OCI-LY1 (cell line): ENCODE measurements around the gene AKAP8L.

Experiments
- H2AFZ ChIP-seq: fragments of 200-600 bp; sonication (generic), shearing (Covaris generic); 2 replicates; pipeline ENCODE4 v1.6.0; 2014; ENCODE audit warnings: antibody characterized with exemption, mild to moderate bottlenecking, low read length
- H3F3A ChIP-seq: fragments of 200-600 bp; sonication (generic), shearing (Covaris generic); 2 replicates; pipeline ENCODE4 v1.6.0; 2014; ENCODE audit warnings: mild to moderate bottlenecking, antibody characterized with exemption, low read length, moderate library complexity; ENCODE audit not compliant: insufficient read depth
- H3K27ac ChIP-seq: fragments of 200-600 bp; sonication (generic); 2 replicates; pipeline ENCODE4 v1.5.1; 2014; ENCODE audit warnings: low read length, mixed run types, mild to moderate bottlenecking, low read depth; ENCODE audit not compliant: poor library complexity, severe bottlenecking
- H3K27me3 ChIP-seq: fragments of 200-600 bp; sonication (generic); 2 replicates; pipeline ENCODE4 v1.6.0; 2014; ENCODE audit warnings: antibody characterized with exemption, mild to moderate bottlenecking, low read length, moderate library complexity; ENCODE audit not compliant: insufficient read depth
- H3K36me3 ChIP-seq: fragments of 200-600 bp; sonication (generic); 2 replicates; pipeline ENCODE4 v1.6.1; 2014; ENCODE audit warnings: mild to moderate bottlenecking, antibody characterized with exemption, low read length, moderate library complexity, mixed read lengths; ENCODE audit not compliant: insufficient read depth
- H3K4me1 ChIP-seq: fragments of 200-600 bp; sonication (generic); 2 replicates; pipeline ENCODE4 v1.5.1; 2014; ENCODE audit warnings: mild to moderate bottlenecking, low read length, moderate library complexity; ENCODE audit not compliant: insufficient read depth, severe bottlenecking
- H3K4me2 ChIP-seq: fragments of 200-600 bp; sonication (generic), shearing (Covaris generic); 2 replicates; pipeline ENCODE4 v1.6.1; 2014; ENCODE audit warnings: low read length
- H3K4me3 ChIP-seq: fragments of 200-600 bp; sonication (generic); 2 replicates; pipeline ENCODE4 v1.5.1; 2014; ENCODE audit warnings: low read length, low read depth, mild to moderate bottlenecking, mixed read lengths; ENCODE audit not compliant: poor library complexity, severe bottlenecking
- H3K79me2 ChIP-seq: fragments of 200-600 bp; shearing (Covaris generic); 2 replicates; pipeline ENCODE4 v1.6.1; 2016; ENCODE audit warnings: mixed run types, low read length, mixed read lengths; ENCODE audit not compliant: insufficient read depth
- H3K9ac ChIP-seq: fragments of 200-600 bp; sonication (generic), shearing (Covaris generic); 2 replicates; pipeline ENCODE4 v1.6.1; 2014; ENCODE audit warnings: mild to moderate bottlenecking, low read length, mixed read lengths
- H3K9me2 ChIP-seq: fragments of 200-600 bp; sonication (generic), shearing (Covaris generic); 2 replicates; pipeline ENCODE4 v1.6.1; 2014; ENCODE audit warnings: low read depth, mild to moderate bottlenecking, low read length, mixed read lengths
- H3K9me3 ChIP-seq: fragments of 200-600 bp; shearing (Covaris generic); 2 replicates; pipeline ENCODE4 v1.6.1; 2014; ENCODE audit warnings: low read length, mixed read lengths
- H4K20me1 ChIP-seq: fragments of 200-600 bp; sonication (generic), shearing (Covaris generic); 2 replicates; pipeline ENCODE4 v1.6.0; 2016; ENCODE audit warnings: mild to moderate bottlenecking, low read length; ENCODE audit not compliant: insufficient read depth
- CTCF ChIP-seq: fragments of 200-600 bp; sonication (generic), shearing (Covaris generic); IDR thresholded peaks from 2 replicates; pipeline ENCODE4 v1.5.1; 2017; ENCODE audit warnings: mild to moderate bottlenecking, antibody characterized with exemption, low read length, moderate library complexity, mixed read lengths
- EZH2 ChIP-seq: fragments of 200-600 bp; sonication (generic), shearing (Covaris generic); IDR thresholded peaks from 2 replicates; pipeline ENCODE4 v1.8.0; 2017; ENCODE audit warnings: borderline replicate concordance, mixed run types, mild to moderate bottlenecking, antibody characterized with exemption, low read length, moderate library complexity, mixed read lengths

Gene AKAP8L

GRCh38 chr19:15461694-15462093 lies 42.9 kb upstream of the AKAP8L start:
- Histone ChIP-seq H4K20me1 (no peaks in the 10 kb centered on the region), H3K36me3 (no peaks in the 10 kb centered on the region; the same call in 1 of the 2 replicates), H3K27ac (no peak overlapping the region), H3K4me2 (no peak overlapping the region), H3K79me2 (no peaks in the 10 kb centered on the region), H3K4me3 (no peak overlapping the region), H3K9ac (no peak overlapping the region), H3K9me2 (no peaks in the 10 kb centered on the region), H3K4me1 (peaks cover 19% of the 10 kb centered on the region), H3K27me3 (no peaks in the 10 kb centered on the region), H2AFZ (no peak overlapping the region), H3K9me3 (no peaks in the 10 kb centered on the region), H3F3A (no peaks in the 10 kb centered on the region)
- TF ChIP-seq CTCF (no peak), EZH2 (no peak)

- no peaks in the 10 kb centered on the region for H3K9me2 ChIP-seq
- H3K4me3 ChIP-seq = no peak overlapping the region
- TF ChIP-seq EZH2 (no peak), CTCF (no peak)
- no peak overlapping the region for H3K9ac ChIP-seq
- no peaks in the 10 kb centered on the region for H3K9me3 ChIP-seq
- H2AFZ ChIP-seq = no peak overlapping the region
- H3K4me1 ChIP-seq = no peaks in the 10 kb centered on the region
- H3K27ac ChIP-seq = no peak overlapping the region
- no peak overlapping the region for H3K4me2 ChIP-seq
- H3K79me2 ChIP-seq = no peaks in the 10 kb centered on the region
- H3F3A ChIP-seq = no peaks in the 10 kb centered on the region
- no peaks in the 10 kb centered on the region for H4K20me1 ChIP-seq
- H3K36me3 ChIP-seq = peaks cover 14% of the 10 kb centered on the region
- H3K27me3 ChIP-seq = no peaks in the 10 kb centered on the region
These were observed 39.1 kb upstream of the AKAP8L start for GRCh38 chr19:15457701-15458484.

- Histone ChIP-seq H3F3A (no peaks in the 10 kb centered on the region), H3K27me3 (no peaks in the 10 kb centered on the region), H4K20me1 (no peaks in the 10 kb centered on the region), H2AFZ (no peak overlapping the region), H3K9ac (no peak overlapping the region), H3K9me2 (no peaks in the 10 kb centered on the region), H3K4me3 (no peak overlapping the region), H3K36me3 (peaks cover 18% of the 10 kb centered on the region), H3K79me2 (no peaks in the 10 kb centered on the region), H3K4me2 (no peak overlapping the region), H3K27ac (no peak overlapping the region), H3K4me1 (no peaks in the 10 kb centered on the region), H3K9me3 (no peaks in the 10 kb centered on the region)
- TF ChIP-seq EZH2 = no peak
- TF ChIP-seq CTCF = no peak
These were observed 38.3 kb upstream of the AKAP8L start for GRCh38 chr19:15456871-15457700.
